Fibroblast of lung (primary cell): ENCODE measurements around the gene FBRSL1. TPM values are rescaled to one million over a fixed set of nuclear protein-coding genes. Genes with fewer than 3 reads are reported as not detected.

Experiments
- DNase-seq, 2 donors: peaks; one replicate each; pipeline versions ENCODE4 v3.0.0 to v3.0.0-alpha.2; 2010; ENCODE audit warnings: low read depth in 2 of 2
- H2AFZ ChIP-seq: 2 replicates; pipeline ENCODE4 v1.5.1; 2012; ENCODE audit warnings: low read length, control low read depth, inconsistent platforms
- H3K27ac ChIP-seq: 2 replicates; pipeline ENCODE4 v1.5.1; 2011; ENCODE audit warnings: low read length, control low read depth; ENCODE audit not compliant: insufficient read depth
- H3K27me3 ChIP-seq: 2 replicates; pipeline ENCODE4 v1.5.1; 2011; ENCODE audit warnings: mild to moderate bottlenecking, low read length; ENCODE audit not compliant: control insufficient read depth, insufficient read depth
- H3K36me3 ChIP-seq: 2 replicates; pipeline ENCODE4 v1.5.1; 2011; ENCODE audit warnings: low read length; ENCODE audit not compliant: control insufficient read depth, insufficient read depth
- H3K4me1 ChIP-seq: 2 replicates; pipeline ENCODE4 v1.5.1; 2011; ENCODE audit warnings: low read length; ENCODE audit not compliant: control insufficient read depth, insufficient read depth; ENCODE audit errors: extremely low read depth
- H3K4me2 ChIP-seq: 2 replicates; pipeline ENCODE4 v1.5.1; 2011; ENCODE audit warnings: low read length, control low read depth; ENCODE audit not compliant: insufficient read depth; ENCODE audit errors: extremely low read depth
- H3K4me3 ChIP-seq, 4 experiments: fragments of 200-600 bp in 1 of 4; sonication (generic) in 1 of 4; replicated peaks in 1 of 4; 2 replicates each; pipeline ENCODE4 v1.5.1; 2011 to 2016; ENCODE audit warnings: low read length in 4 of 4, low read depth in 3 of 4, mild to moderate bottlenecking in 3 of 4, control low read depth in 2 of 4, inconsistent platforms in 1 of 4, mixed read lengths in 1 of 4; ENCODE audit not compliant: insufficient read depth in 1 of 4; ENCODE audit errors: control extremely low read depth in 1 of 4
- H3K79me2 ChIP-seq: 2 replicates; pipeline ENCODE4 v1.5.1; 2012; ENCODE audit warnings: mild to moderate bottlenecking, low read length, inconsistent platforms; ENCODE audit not compliant: control insufficient read depth, insufficient read depth
- H3K9ac ChIP-seq: 2 replicates; pipeline ENCODE4 v1.5.1; 2011; ENCODE audit warnings: mild to moderate bottlenecking, low read length, control low read depth; ENCODE audit not compliant: insufficient read depth
- H3K9me3 ChIP-seq: 2 replicates; pipeline ENCODE4 v1.5.1; 2012; ENCODE audit warnings: low read depth, low read length; ENCODE audit not compliant: control insufficient read depth, insufficient read depth
- H4K20me1 ChIP-seq: 2 replicates; pipeline ENCODE4 v1.5.1; 2011; ENCODE audit warnings: low read length; ENCODE audit not compliant: control insufficient read depth, insufficient read depth; ENCODE audit errors: extremely low read depth
- EZH2 ChIP-seq: IDR thresholded peaks from 2 replicates; pipeline ENCODE4 v1.5.1; 2012; ENCODE audit warnings: low read length, control low read depth, mild to moderate bottlenecking; ENCODE audit errors: missing control alignments
- polyA plus RNA-seq, 2 donors: library from polyadenylated mRNA; depleted of rRNA in 1 of 2; stranded (reverse) in 1 of 2; unstranded in 1 of 2; fragments of >200 nt; gene quantifications; 2 replicates each; pipeline ENCODE4 v1.2.1, GENCODE V29; 2011 to 2012; ENCODE audit warnings: missing spikeins in 1 of 2
- total RNA-seq: library from RNA; depleted of rRNA; stranded (reverse); fragments of >200 nt; gene quantifications from 2 replicates; pipeline ENCODE4 v1.2.1, GENCODE V29; 2014
- TF ChIP-seq, protein P1 (sequence below), 2 donors: IDR thresholded peaks in 1 of 2; conservative IDR thresholded peaks in 1 of 2; 1 replicate in 1 of 2; 2 replicates in 1 of 2; pipeline ENCODE4 v1.5.1; 2011 to 2012; ENCODE audit warnings: low read length in 2 of 2, control low read depth in 1 of 2, inconsistent platforms in 1 of 2, low read depth in 1 of 2, mild to moderate bottlenecking in 1 of 2

FBRSL1 gene
- total and polyA plus RNA-seq, 2 donors (not counting 1 experiment from before 2014, with no cell fraction given) = 1.4 to 1.8 TPM

DNA sequence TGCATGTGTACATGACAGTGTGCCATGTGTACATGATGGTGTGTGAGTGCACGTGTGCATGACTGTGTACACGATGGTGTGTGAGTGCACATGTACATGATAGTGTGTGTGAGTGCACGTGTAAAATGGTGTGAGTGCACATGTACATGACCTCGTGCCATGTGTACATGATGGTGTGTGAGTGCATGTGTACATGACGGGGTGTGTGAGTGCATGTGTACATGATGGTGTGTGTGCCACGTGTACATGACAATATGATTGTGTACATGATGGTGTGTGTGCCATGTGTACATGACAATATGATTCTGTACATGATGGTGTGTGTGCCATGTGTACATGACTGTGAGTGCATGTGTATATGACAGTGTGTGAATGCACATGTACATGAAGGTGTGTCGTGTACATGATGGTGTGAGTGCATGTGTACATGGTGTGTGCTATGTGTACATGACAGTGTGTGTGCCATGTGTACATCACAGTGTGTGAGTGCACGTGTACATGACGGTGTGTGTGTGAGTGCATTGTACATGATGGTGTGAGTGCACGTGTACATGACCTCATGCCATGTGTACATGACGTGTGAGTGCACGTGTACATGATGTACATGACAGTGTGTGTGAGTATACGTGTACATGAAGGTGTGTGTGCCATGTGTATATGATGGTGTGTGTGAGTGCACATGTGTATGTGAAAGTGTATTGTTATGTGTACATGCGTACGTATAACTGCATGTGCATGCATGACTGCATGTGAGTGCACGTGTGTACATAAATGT lies 46.3 kb downstream of the FBRSL1 start:
- no peaks in the 10 kb centered on the region for H3K27me3 ChIP-seq
- no peak for TF ChIP-seq EZH2
- TF ChIP-seq, protein P1, sequence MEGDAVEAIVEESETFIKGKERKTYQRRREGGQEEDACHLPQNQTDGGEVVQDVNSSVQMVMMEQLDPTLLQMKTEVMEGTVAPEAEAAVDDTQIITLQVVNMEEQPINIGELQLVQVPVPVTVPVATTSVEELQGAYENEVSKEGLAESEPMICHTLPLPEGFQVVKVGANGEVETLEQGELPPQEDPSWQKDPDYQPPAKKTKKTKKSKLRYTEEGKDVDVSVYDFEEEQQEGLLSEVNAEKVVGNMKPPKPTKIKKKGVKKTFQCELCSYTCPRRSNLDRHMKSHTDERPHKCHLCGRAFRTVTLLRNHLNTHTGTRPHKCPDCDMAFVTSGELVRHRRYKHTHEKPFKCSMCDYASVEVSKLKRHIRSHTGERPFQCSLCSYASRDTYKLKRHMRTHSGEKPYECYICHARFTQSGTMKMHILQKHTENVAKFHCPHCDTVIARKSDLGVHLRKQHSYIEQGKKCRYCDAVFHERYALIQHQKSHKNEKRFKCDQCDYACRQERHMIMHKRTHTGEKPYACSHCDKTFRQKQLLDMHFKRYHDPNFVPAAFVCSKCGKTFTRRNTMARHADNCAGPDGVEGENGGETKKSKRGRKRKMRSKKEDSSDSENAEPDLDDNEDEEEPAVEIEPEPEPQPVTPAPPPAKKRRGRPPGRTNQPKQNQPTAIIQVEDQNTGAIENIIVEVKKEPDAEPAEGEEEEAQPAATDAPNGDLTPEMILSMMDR (conservative IDR thresholded peaks at IDR 0.05 in 1 of 2, IDR thresholded peaks at IDR 0.05 in 1 of 2; ENCODE audit: low read depth in 1 of 2, low read length in 2 of 2) = no peak
- H3K79me2 ChIP-seq = no peaks in the 10 kb centered on the region
- H3K9me3 ChIP-seq = peaks cover 7% of the 10 kb centered on the region
- no peaks in the 10 kb centered on the region for H3K36me3 ChIP-seq
- no peak overlapping the region for H3K9ac ChIP-seq
- H3K4me1 ChIP-seq = no peaks in the 10 kb centered on the region
- no peak overlapping the region for H2AFZ ChIP-seq
- no peak for DNase-seq
- H3K4me2 ChIP-seq = no peak overlapping the region
- no peak overlapping the region for H3K27ac ChIP-seq
- no peak overlapping the region for H3K4me3 ChIP-seq
- H4K20me1 ChIP-seq = no peaks in the 10 kb centered on the region

DNA sequence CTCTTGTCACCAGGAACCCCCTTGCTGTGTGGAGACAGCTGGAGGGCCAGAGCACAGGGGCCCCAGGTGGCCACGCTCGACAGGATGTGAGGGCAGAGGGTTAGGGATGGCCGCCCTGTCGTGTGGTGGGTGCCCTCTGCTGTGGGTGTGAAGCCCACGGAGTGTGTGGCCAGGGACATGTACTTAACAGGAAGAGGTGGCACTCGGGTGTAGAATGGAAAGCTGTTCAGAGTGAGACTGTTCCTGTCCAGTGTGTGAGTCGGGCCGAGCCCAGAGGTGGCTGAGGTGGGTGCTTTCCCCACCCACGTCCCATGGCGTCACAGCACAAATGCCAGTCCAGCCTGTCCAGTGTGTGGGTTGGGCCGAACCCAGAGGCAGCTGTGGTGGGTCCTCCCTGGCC lies 47.1 kb downstream of the FBRSL1 start:
- no peak overlapping the region for H3K4me3 ChIP-seq
- H4K20me1 ChIP-seq = no peaks in the 10 kb centered on the region
- H3K36me3 ChIP-seq = no peaks in the 10 kb centered on the region
- H3K4me2 ChIP-seq = no peak overlapping the region
- no peak for DNase-seq
- TF ChIP-seq, protein P1 (conservative IDR thresholded peaks at IDR 0.05 in 1 of 2, IDR thresholded peaks at IDR 0.05 in 1 of 2; ENCODE audit: low read depth in 1 of 2, low read length in 2 of 2) = no peak
- no peak for TF ChIP-seq EZH2
- H3K9me3 ChIP-seq = peaks cover 7% of the 10 kb centered on the region
- no peaks in the 10 kb centered on the region for H3K79me2 ChIP-seq
- no peaks in the 10 kb centered on the region for H3K27me3 ChIP-seq
- H3K27ac ChIP-seq = no peak overlapping the region
- H3K4me1 ChIP-seq = no peaks in the 10 kb centered on the region
- no peak overlapping the region for H3K9ac ChIP-seq
- H2AFZ ChIP-seq = no peak overlapping the region

DNA sequence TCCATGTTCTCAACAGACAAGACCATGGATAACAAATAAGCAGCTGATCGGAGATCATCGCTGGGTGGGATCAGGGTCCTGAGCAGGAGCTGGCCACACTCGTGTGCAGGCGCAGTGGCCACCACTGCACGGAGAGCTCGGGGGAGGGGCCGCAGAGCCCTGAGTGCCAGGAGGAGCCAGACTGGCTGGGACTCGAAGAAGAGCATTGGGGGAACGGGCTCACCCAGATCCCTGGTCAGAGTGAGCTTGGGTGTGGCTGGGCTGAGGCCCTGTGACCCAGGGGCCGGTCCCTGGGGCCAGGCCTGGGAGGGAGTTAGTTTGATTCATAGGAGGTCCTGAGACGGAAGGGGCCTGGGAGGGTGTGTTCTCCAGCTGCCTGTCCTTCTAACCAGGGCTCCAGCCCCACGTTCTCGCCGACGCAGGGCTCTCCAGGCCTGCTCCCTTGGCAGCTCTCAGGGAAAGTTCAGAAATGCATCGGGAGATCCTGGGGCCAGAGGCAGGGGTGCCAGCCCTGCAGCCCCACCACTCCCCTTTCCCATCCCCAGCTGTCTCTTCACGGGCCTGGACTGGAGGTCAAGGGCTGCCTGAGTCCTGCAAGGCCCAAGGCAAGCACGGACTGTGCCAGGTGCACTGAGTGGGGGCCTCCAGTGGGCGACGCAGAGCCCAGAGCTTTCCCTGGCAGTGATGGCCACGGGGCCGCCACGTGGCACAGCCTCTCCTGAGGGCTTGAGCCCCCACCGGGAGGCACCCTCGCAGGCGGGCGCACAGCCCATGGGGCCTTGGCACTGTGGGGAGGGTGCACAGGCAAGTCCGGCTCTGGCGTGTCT lies 48.1 kb downstream of the FBRSL1 start:
- no peak for DNase-seq
- no peak overlapping the region for H3K27ac ChIP-seq

More for the DNA sequence above, 48.1 kb downstream of the FBRSL1 start:
- no peaks in the 10 kb centered on the region for H3K4me1 ChIP-seq
- H3K27me3 ChIP-seq = no peaks in the 10 kb centered on the region
- no peaks in the 10 kb centered on the region for H4K20me1 ChIP-seq
- H3K9me3 ChIP-seq = peaks cover 7% of the 10 kb centered on the region
- H2AFZ ChIP-seq = no peak overlapping the region
- no peak for TF ChIP-seq EZH2
- TF ChIP-seq, protein P1 (conservative IDR thresholded peaks at IDR 0.05 in 1 of 2, IDR thresholded peaks at IDR 0.05 in 1 of 2; ENCODE audit: low read depth in 1 of 2, low read length in 2 of 2) = no peak
- H3K4me2 ChIP-seq = no peak overlapping the region
- H3K4me3 ChIP-seq = no peak overlapping the region
- H3K9ac ChIP-seq = no peak overlapping the region
- H3K79me2 ChIP-seq = no peaks in the 10 kb centered on the region
- no peaks in the 10 kb centered on the region for H3K36me3 ChIP-seq
